Medulla oblongata (tissue), 1 donor: ENCODE measurements around the gene SPTBN4.
"Not testable (repeated sequence)": the region's sequence is repeated elsewhere in the genome, so short reads cannot be mapped to it uniquely, and the experiment has no call there.

ENCODE experiments used
- DNase-seq: peaks from one replicate; pipeline ENCODE4 v3.0.0-alpha.2; 2015; ENCODE audit errors: extremely low spot score

The SPTBN4 gene

DNA sequence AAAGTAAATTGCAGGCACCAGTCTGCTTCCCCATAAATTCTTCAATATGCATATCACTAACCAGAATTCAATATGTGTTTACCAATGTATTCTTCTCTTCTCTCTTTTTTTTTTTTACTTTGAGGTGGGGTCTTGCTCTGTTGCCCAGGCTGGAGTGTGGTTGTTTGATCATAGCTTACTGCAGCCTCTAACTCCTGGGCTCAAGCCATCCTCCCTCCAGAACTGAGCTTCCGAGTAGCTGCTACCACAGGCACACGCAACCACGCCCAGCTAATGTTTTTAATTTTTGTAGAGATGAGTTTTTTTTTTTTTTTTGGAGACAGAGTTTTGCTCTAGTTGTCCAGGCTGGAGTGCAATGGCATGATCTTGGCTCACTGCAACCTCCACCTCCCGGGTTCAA, 151.2 kb downstream of the SPTBN4 start:
- DNase-seq = no peak

DNA sequence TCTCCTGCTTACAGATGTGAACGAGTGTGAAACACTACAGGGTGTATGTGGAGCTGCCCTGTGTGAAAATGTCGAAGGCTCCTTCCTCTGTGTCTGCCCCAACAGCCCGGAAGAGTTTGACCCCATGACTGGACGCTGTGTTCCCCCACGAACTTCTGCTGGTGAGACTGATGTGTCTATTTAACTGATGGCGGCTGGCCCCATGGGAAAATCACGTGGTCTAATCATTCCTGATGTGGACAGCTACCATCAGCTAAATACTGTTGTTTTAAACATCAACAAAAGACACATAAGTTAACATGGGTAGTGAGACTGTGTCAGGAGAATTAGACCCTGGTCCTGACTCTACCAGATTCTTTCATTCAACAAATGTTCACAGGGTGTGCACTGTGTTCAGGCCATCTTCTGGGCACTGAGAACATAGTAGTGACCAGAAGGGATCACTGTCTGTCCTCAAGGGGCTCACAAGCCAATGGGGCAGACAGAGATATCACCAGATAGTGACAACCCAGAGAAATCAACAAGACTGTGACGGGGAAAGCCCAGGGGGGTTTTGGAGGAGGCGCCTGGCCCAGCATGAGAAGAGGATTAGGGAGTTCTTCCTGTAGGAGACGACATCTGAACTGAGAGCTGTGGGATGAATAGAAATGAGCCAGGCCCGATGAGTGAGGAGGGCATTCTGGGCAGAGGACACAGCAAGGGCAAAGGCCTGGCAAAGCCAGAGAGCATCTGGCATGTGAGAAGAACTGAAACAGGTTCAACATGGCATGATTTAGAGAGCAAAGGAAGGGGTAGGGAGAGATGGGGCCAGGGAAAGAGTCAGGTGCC, 152.7 kb downstream of the SPTBN4 start:
- DNase-seq = no peak

- DNase-seq = no peak
Measured at GRCh38 chr19:40620161-40620485, 153.3 kb downstream of the SPTBN4 start.

DNA sequence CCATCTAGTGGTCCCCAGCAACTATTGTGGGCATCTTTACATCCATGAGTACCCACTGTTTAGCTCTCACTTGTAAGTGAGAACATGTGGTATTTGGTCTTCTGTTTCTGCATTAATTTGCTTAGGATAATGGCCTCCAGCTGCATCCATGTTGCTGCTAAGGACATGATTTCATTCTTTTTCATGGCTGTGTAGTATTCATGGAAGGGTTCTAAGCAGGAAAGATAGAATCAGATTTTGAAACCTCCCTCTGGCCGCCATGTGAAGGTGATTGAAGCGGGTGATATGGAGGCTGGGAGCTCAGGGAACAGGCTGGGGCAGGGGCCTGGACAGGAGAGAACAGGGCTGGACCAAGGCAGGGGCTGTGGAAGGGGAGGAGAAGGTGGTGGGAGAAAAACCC, 154.5 kb downstream of the SPTBN4 start:
- no peak for DNase-seq

- DNase-seq = no peak
Measured at GRCh38 chr19:40621966-40622772, 155.4 kb downstream of the SPTBN4 start.

GRCh38 chr19:40622773-40623075, 155.9 kb downstream of the SPTBN4 start:
- DNase-seq = no peak

- DNase-seq = no peak
Measured at GRCh38 chr19:40623403-40624251, 156.8 kb downstream of the SPTBN4 start.

DNA sequence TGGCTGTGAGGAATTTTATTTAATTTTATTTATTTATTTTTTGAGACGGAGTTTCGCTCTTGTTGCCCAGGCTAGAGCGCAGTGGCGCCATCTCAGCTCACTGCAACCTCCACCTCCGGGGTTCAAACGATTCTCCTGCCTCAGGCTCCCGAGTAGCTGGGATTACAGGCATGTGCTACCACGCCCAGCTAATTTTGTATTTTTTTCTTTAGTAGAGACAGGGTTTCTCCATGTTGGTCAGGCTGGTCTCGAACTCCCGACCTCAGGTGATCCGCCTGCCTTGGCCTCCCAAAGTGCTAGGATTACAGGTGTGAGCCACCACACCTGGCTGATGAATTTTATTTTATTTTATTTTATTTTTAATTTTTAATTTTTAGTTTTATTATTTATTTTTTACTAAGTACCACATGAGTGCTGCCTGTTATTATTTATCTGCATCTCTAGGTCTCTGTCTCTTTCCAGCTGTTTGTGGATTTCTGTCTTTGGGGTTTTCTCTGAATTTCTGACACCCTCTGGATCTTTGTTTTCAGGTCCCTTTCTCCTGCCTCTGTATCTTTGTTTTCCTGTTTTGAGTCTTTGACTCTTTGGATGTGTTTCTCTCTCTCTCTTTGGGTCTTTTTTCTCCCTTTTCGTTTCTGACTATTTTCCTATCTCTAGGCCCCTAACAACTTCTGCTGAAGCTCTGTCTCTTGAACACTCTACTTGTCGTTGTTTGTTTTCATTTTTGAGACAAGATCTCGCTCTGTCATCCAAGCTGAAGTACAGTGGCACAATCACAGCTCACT, 157.8 kb downstream of the SPTBN4 start:
- not testable (repeated sequence) for DNase-seq

GRCh38 chr19:40625406-40626120, 158.8 kb downstream of the SPTBN4 start:
- no peak for DNase-seq
